SH-SY5Y (cell line): ENCODE data around the gene PCYOX1L.

Source experiments
- GATA2 ChIP-seq: IDR thresholded peaks from 2 replicates; pipeline ENCODE4 v1.6.1; 2011; ENCODE audit warnings: mild to moderate bottlenecking, low read depth, low read length
- GATA3 ChIP-seq: IDR thresholded peaks from 2 replicates; pipeline ENCODE4 v1.6.1; 2011; ENCODE audit warnings: low read depth, mild to moderate bottlenecking, low read length, moderate library complexity

GRCh38 chr5:149411738-149412519 lies 54.1 kb downstream of the PCYOX1L start:
- TF ChIP-seq GATA2 (no peak), GATA3 (no peak)
